Central memory CD8-positive, alpha-beta T cell (primary cell): ENCODE measurements around the gene C10orf143.

ENCODE experiments used
- ATAC-seq: fragments of 150-1000 bp; cut with Tn5 transposase; replicated peaks from 2 replicates; pipeline ENCODE4 v1.10.0; 2022; ENCODE audit warnings: mild to moderate bottlenecking, moderate FRiP score, moderate number of reproducible peaks; ENCODE audit not compliant: poor library complexity, severe bottlenecking; ENCODE audit errors: extremely low read depth
- DNase-seq, 2 donors: peaks; one replicate each; pipeline ENCODE4 v3.0.0; 2021; ENCODE audit warnings: low spot score in 2 of 2
- H3K27ac Mint-ChIP-seq: one replicate; pipeline ENCODE4 v1.8.0; 2022; ENCODE audit warnings: low read depth, mild to moderate bottlenecking, moderate library complexity, mixed read lengths
- H3K27me3 Mint-ChIP-seq: one replicate; pipeline ENCODE4 v1.8.0; 2022; ENCODE audit warnings: mixed read lengths
- H3K36me3 Mint-ChIP-seq: one replicate; pipeline ENCODE4 v1.8.0; 2022; ENCODE audit warnings: mild to moderate bottlenecking, moderate library complexity, mixed read lengths; ENCODE audit not compliant: insufficient read depth
- H3K4me1 Mint-ChIP-seq: one replicate; pipeline ENCODE4 v1.8.0; 2022; ENCODE audit warnings: mixed read lengths
- H3K4me3 Mint-ChIP-seq: one replicate; pipeline ENCODE4 v1.8.0; 2022; ENCODE audit warnings: mild to moderate bottlenecking, moderate library complexity, mixed read lengths
- H3K9me3 Mint-ChIP-seq: one replicate; pipeline ENCODE4 v1.8.0; 2022; ENCODE audit warnings: mixed read lengths

The C10orf143 gene

GRCh38 chr10:130045801-130046321 lies 64.8 kb downstream of the C10orf143 start:
- no peak for ATAC-seq
- Mint-ChIP-seq H3K27ac (no peak overlapping the region), H3K4me3 (no peak overlapping the region), H3K9me3 (no peaks in the 10 kb centered on the region), H3K36me3 (no peaks in the 10 kb centered on the region), H3K4me1 (no peaks in the 10 kb centered on the region), H3K27me3 (peaks cover 14% of the 10 kb centered on the region)
- DNase-seq, result no peak

- Mint-ChIP-seq H3K27me3 (peaks cover 14% of the 10 kb centered on the region), H3K9me3 (no peaks in the 10 kb centered on the region), H3K4me3 (no peak overlapping the region), H3K27ac (no peak overlapping the region), H3K4me1 (no peaks in the 10 kb centered on the region), H3K36me3 (no peaks in the 10 kb centered on the region)
- no peak for ATAC-seq
- DNase-seq, result no peak
These were observed 65.5 kb downstream of the C10orf143 start for GRCh38 chr10:130045091-130045652.

- no peak for DNase-seq
- Mint-ChIP-seq H3K4me1 (no peaks in the 10 kb centered on the region), H3K9me3 (no peaks in the 10 kb centered on the region), H3K36me3 (no peaks in the 10 kb centered on the region), H3K27ac (no peak overlapping the region), H3K4me3 (no peak overlapping the region), H3K27me3 (peaks cover 21% of the 10 kb centered on the region)
- ATAC-seq, result no peak
These were observed 66.3 kb downstream of the C10orf143 start for GRCh38 chr10:130044067-130045061.

- H3K4me3 Mint-ChIP-seq, result no peak overlapping the region
- ATAC-seq, result no peak
- peak overlapping the region; percentile 7 for H3K27ac Mint-ChIP-seq
These were observed 67.1 kb downstream of the C10orf143 start for GRCh38 chr10:130043491-130043890.

GRCh38 chr10:130042381-130042780 lies 68.2 kb downstream of the C10orf143 start:
- Mint-ChIP-seq H3K4me3 (no peak overlapping the region), H3K27ac (no peak overlapping the region), H3K36me3 (no peaks in the 10 kb centered on the region), H3K9me3 (no peaks in the 10 kb centered on the region), H3K27me3 (peaks cover 35% of the 10 kb centered on the region), H3K4me1 (no peaks in the 10 kb centered on the region)
- ATAC-seq (no peak), DNase-seq (no peak)

More at GRCh38 chr10:130043491-130043890, 67.1 kb downstream of the C10orf143 start:
- peaks cover 24% of the 10 kb centered on the region for H3K27me3 Mint-ChIP-seq
- no peak for DNase-seq
- no peaks in the 10 kb centered on the region for H3K9me3 Mint-ChIP-seq
- no peaks in the 10 kb centered on the region for H3K36me3 Mint-ChIP-seq
- H3K4me1 Mint-ChIP-seq, result no peaks in the 10 kb centered on the region

- no peak for DNase-seq
- Mint-ChIP-seq H3K27ac (no peak overlapping the region), H3K27me3 (peaks cover 42% of the 10 kb centered on the region), H3K9me3 (no peaks in the 10 kb centered on the region), H3K36me3 (no peaks in the 10 kb centered on the region), H3K4me1 (no peaks in the 10 kb centered on the region), H3K4me3 (no peak overlapping the region)
- no peak for ATAC-seq
These were observed 68.9 kb downstream of the C10orf143 start for GRCh38 chr10:130041451-130042371.

GRCh38 chr10:130040817-130041330 lies 69.8 kb downstream of the C10orf143 start:
- H3K36me3 Mint-ChIP-seq, result no peaks in the 10 kb centered on the region
- peaks cover 50% of the 10 kb centered on the region for H3K27me3 Mint-ChIP-seq
- ATAC-seq (no peak), DNase-seq (no peak)
- H3K9me3 Mint-ChIP-seq, result no peaks in the 10 kb centered on the region
- H3K4me3 Mint-ChIP-seq, result no peak overlapping the region
- no peaks in the 10 kb centered on the region for H3K4me1 Mint-ChIP-seq
- no peak overlapping the region for H3K27ac Mint-ChIP-seq

GRCh38 chr10:130040351-130040750 lies 70.3 kb downstream of the C10orf143 start:
- no peak for ATAC-seq
- Mint-ChIP-seq H3K27me3 (peaks cover 56% of the 10 kb centered on the region), H3K4me3 (no peak overlapping the region)

GRCh38 chr10:130039141-130039540 lies 71.5 kb downstream of the C10orf143 start:
- no peak for ATAC-seq
- H3K4me3 Mint-ChIP-seq, result no peak overlapping the region
- H3K27ac Mint-ChIP-seq, result no peak overlapping the region
- peaks cover 65% of the 10 kb centered on the region for H3K27me3 Mint-ChIP-seq
- H3K9me3 Mint-ChIP-seq, result no peaks in the 10 kb centered on the region
- H3K4me1 Mint-ChIP-seq, result no peaks in the 10 kb centered on the region
- H3K36me3 Mint-ChIP-seq, result no peaks in the 10 kb centered on the region
- no peak for DNase-seq

More at GRCh38 chr10:130040351-130040750, 70.3 kb downstream of the C10orf143 start:
- Mint-ChIP-seq H3K27ac (no peak overlapping the region), H3K36me3 (no peaks in the 10 kb centered on the region), H3K9me3 (no peaks in the 10 kb centered on the region), H3K4me1 (no peaks in the 10 kb centered on the region)
- no peak for DNase-seq

GRCh38 chr10:130038611-130039109 lies 72.0 kb downstream of the C10orf143 start:
- H3K27ac Mint-ChIP-seq, result no peak overlapping the region
- H3K4me1 Mint-ChIP-seq, result no peaks in the 10 kb centered on the region
- ATAC-seq (no peak), DNase-seq (no peak)
- H3K4me3 Mint-ChIP-seq, result no peak overlapping the region
- H3K36me3 Mint-ChIP-seq, result no peaks in the 10 kb centered on the region
- no peaks in the 10 kb centered on the region for H3K9me3 Mint-ChIP-seq
- peaks cover 65% of the 10 kb centered on the region for H3K27me3 Mint-ChIP-seq

- DNase-seq (no peak), ATAC-seq (no peak)
- Mint-ChIP-seq H3K4me3 (no peak overlapping the region), H3K4me1 (no peaks in the 10 kb centered on the region), H3K36me3 (no peaks in the 10 kb centered on the region), H3K27me3 (peaks cover 62% of the 10 kb centered on the region), H3K27ac (no peak overlapping the region), H3K9me3 (no peaks in the 10 kb centered on the region)
These were observed 72.5 kb downstream of the C10orf143 start for GRCh38 chr10:130038019-130038555.
